H1 (cell line): ENCODE measurements around the gene ARHGAP22.

Experiments
- CEBPB ChIP-seq: IDR thresholded peaks from 2 replicates; pipeline ENCODE4 v1.6.1; 2012; ENCODE audit warnings: low read depth, low read length
- EP300 ChIP-seq, 2 experiments: IDR thresholded peaks; 1 replicate in 1 of 2; 2 replicates in 1 of 2; pipeline ENCODE4 v1.6.1; 2011 to 2012; ENCODE audit warnings: low read depth in 2 of 2, low read length in 2 of 2, mild to moderate bottlenecking in 2 of 2, borderline replicate concordance in 1 of 2, inconsistent platforms in 1 of 2, moderate library complexity in 1 of 2
- HDAC6 ChIP-seq: IDR thresholded peaks from one replicate; pipeline ENCODE4 v1.7.1; 2012; ENCODE audit warnings: low read depth, mild to moderate bottlenecking, inconsistent platforms, low read length, moderate library complexity
- NRF1 ChIP-seq: IDR thresholded peaks from 2 replicates; pipeline ENCODE4 v1.6.1; 2011; ENCODE audit warnings: mild to moderate bottlenecking, low read depth, low read length, improper control_type of control experiment
- POLR2A ChIP-seq, 2 experiments: IDR thresholded peaks; 1 replicate in 1 of 2; 2 replicates in 1 of 2; pipeline ENCODE4 v1.6.1; 2011; ENCODE audit warnings: low read depth in 2 of 2, low read length in 2 of 2, mild to moderate bottlenecking in 2 of 2; ENCODE audit errors: control extremely low read depth in 1 of 2
- POLR2AphosphoS5 ChIP-seq: IDR thresholded peaks from 2 replicates; pipeline ENCODE4 v1.6.1; 2011; ENCODE audit warnings: low read depth, low read length
- TAF7 ChIP-seq: optimal IDR thresholded peaks from 2 replicates; pipeline ENCODE3; 2011; ENCODE audit warnings: low read depth, mild to moderate bottlenecking, inconsistent platforms, low read length, moderate library complexity, borderline replicate concordance
- TCF12 ChIP-seq: IDR thresholded peaks from 2 replicates; pipeline ENCODE4 v1.6.1; 2011; ENCODE audit warnings: low read depth, mild to moderate bottlenecking, low read length
- TF ChIP-seq, protein P1 (sequence below), 3 experiments: IDR thresholded peaks; 1 replicate in 2 of 3; 2 replicates in 1 of 3; pipeline versions ENCODE4 v1.5.1 to v1.6.1; 2011; ENCODE audit warnings: low read length in 3 of 3, mild to moderate bottlenecking in 3 of 3, inconsistent platforms in 2 of 3, low read depth in 1 of 3, moderate library complexity in 1 of 3; ENCODE audit not compliant: insufficient read depth in 1 of 3; ENCODE audit errors: control extremely low read depth in 1 of 3
- TF ChIP-seq, protein P2 (sequence below): IDR thresholded peaks from 2 replicates; pipeline ENCODE4 v1.6.1; 2011; ENCODE audit warnings: low read length, improper control_type of control experiment

DNA sequence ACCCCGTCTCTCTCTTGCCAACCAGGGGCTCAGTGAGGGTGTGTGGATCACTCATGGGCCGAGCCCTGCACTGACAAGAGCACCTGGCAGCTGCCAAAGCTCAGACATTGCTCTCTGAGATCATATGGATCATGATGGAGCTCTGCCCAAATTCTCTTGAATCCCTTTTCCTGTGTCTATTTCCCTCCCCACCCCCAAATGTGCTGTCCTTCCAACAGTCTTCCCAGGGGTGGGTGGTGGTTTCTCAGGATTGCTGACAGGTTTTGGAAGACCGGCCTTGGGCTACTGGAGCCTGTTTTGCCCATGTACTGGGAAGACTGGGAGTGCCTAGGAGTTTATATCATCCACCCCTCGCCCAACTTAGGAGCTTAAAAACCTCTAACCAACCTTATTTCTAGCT, 10.5 kb downstream of the ARHGAP22 start:
- no peak for TF ChIP-seq TAF7
- no peak for TF ChIP-seq POLR2A (IDR thresholded peaks at IDR 0.05; ENCODE audit: control extremely low read depth in 1 of 2, low read depth in 2 of 2, low read length in 2 of 2)
- TF ChIP-seq, protein P1, sequence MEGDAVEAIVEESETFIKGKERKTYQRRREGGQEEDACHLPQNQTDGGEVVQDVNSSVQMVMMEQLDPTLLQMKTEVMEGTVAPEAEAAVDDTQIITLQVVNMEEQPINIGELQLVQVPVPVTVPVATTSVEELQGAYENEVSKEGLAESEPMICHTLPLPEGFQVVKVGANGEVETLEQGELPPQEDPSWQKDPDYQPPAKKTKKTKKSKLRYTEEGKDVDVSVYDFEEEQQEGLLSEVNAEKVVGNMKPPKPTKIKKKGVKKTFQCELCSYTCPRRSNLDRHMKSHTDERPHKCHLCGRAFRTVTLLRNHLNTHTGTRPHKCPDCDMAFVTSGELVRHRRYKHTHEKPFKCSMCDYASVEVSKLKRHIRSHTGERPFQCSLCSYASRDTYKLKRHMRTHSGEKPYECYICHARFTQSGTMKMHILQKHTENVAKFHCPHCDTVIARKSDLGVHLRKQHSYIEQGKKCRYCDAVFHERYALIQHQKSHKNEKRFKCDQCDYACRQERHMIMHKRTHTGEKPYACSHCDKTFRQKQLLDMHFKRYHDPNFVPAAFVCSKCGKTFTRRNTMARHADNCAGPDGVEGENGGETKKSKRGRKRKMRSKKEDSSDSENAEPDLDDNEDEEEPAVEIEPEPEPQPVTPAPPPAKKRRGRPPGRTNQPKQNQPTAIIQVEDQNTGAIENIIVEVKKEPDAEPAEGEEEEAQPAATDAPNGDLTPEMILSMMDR (IDR thresholded peaks at IDR 0.05; ENCODE audit: control extremely low read depth in 1 of 3, insufficient read depth in 1 of 3, low read depth in 1 of 3, low read length in 3 of 3) = no peak
- TF ChIP-seq TCF12 = no peak
- TF ChIP-seq POLR2AphosphoS5 = no peak
- TF ChIP-seq, protein P2, sequence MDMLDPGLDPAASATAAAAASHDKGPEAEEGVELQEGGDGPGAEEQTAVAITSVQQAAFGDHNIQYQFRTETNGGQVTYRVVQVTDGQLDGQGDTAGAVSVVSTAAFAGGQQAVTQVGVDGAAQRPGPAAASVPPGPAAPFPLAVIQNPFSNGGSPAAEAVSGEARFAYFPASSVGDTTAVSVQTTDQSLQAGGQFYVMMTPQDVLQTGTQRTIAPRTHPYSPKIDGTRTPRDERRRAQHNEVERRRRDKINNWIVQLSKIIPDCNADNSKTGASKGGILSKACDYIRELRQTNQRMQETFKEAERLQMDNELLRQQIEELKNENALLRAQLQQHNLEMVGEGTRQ = no peak
- no peak for TF ChIP-seq EP300 (IDR thresholded peaks at IDR 0.05; ENCODE audit: borderline replicate concordance in 1 of 2, low read depth in 2 of 2, low read length in 2 of 2)
- no peak for TF ChIP-seq CEBPB
- TF ChIP-seq NRF1 = no peak
- TF ChIP-seq HDAC6 = no peak
